MCF 10A (cell line): Measurements from ENCODE around the gene SASH1. TPM values are rescaled to one million over a fixed set of nuclear protein-coding genes. Genes with fewer than 3 reads are reported as not detected.

Source experiments
- BruUV-seq: library from RNA; stranded (reverse); fragments of 400-500 nt; replicated peaks from 2 replicates; lab custom pipeline; 2021; lab: Mats Ljungman, UMichigan
- CTCF ChIA-PET: fragments of 300-600 bp; sonication (Branson Sonifier 250); formaldehyde crosslinking; extraction: SDS; loops from one replicate; lab custom pipeline; 2021; ENCODE audit warnings: antibody characterized with exemption, inconsistent platforms; lab: Yijun Ruan, JAX
- POLR2A ChIA-PET: fragments of 300-600, 350-650 bp; sonication (Branson Sonifier 250); formaldehyde crosslinking; extraction: SDS; loops from one replicate; lab custom pipeline; 2020; ENCODE audit warnings: antibody characterized with exemption, inconsistent platforms; lab: Yijun Ruan, JAX
- DNase-seq: peaks from one replicate; pipeline ENCODE4 v3.0.0-alpha.2; 2018; ENCODE audit not compliant: unreplicated experiment
- H3K27ac Mint-ChIP-seq: one replicate; pipeline ENCODE4 v1.8.0; 2022; ENCODE audit warnings: mild to moderate bottlenecking, low read depth, mixed read lengths; ENCODE audit not compliant: unreplicated experiment
- H3K27me3 Mint-ChIP-seq: one replicate; pipeline ENCODE4 v1.8.0; 2022; ENCODE audit warnings: mixed read lengths; ENCODE audit not compliant: insufficient read depth, unreplicated experiment
- H3K36me3 Mint-ChIP-seq: one replicate; pipeline ENCODE4 v1.8.0; 2022; ENCODE audit warnings: mild to moderate bottlenecking, moderate library complexity, mixed read lengths; ENCODE audit not compliant: insufficient read depth, unreplicated experiment
- H3K4me1 Mint-ChIP-seq: one replicate; pipeline ENCODE4 v1.8.0; 2022; ENCODE audit warnings: mixed read lengths; ENCODE audit not compliant: insufficient read depth, unreplicated experiment
- H3K4me3 Mint-ChIP-seq: one replicate; pipeline ENCODE4 v1.8.0; 2022; ENCODE audit warnings: mild to moderate bottlenecking, moderate library complexity, mixed read lengths; ENCODE audit not compliant: unreplicated experiment
- H3K9me3 Mint-ChIP-seq: one replicate; pipeline ENCODE4 v1.8.0; 2022; ENCODE audit warnings: mixed read lengths; ENCODE audit not compliant: unreplicated experiment
- intact Hi-C: fragments of 100-400 bp; cut with micrococcal nuclease; formaldehyde crosslinking; loops from 2 replicates; pipeline ENCODE4 v1.14.1; 2022
- total RNA-seq: library from RNA; stranded (reverse); gene quantifications from 2 replicates; pipeline ENCODE4 v1.2.3, GENCODE V29; 2022
- TF ChIP-seq, protein P1 (sequence below): fragments of 200-600 bp; IDR thresholded peaks from one replicate; pipeline ENCODE4 v1.8.0; 2022; ENCODE audit warnings: antibody characterized with exemption, mild to moderate bottlenecking; ENCODE audit not compliant: unreplicated experiment

Gene SASH1
- total RNA-seq, 1 experiment from 2014 or later = 18.4 TPM

- intact Hi-C loops = no loop called here
- ChIA-PET POLR2A (interaction anchor here (0.7 kb wide), 1 partner anchor 39 kb away, joined by 3 read pairs; no protein-coding TSS in a partner anchor), CTCF (interaction anchor here (0.6 to 3.5 kb wide), 6 partner anchors 12 to 947 kb away, joined by 3 to 20 read pairs (median 3); no protein-coding TSS in a partner anchor)
- no peak for DNase-seq
- BruUV-seq = no TSS peak
- TF ChIP-seq, protein P1, sequence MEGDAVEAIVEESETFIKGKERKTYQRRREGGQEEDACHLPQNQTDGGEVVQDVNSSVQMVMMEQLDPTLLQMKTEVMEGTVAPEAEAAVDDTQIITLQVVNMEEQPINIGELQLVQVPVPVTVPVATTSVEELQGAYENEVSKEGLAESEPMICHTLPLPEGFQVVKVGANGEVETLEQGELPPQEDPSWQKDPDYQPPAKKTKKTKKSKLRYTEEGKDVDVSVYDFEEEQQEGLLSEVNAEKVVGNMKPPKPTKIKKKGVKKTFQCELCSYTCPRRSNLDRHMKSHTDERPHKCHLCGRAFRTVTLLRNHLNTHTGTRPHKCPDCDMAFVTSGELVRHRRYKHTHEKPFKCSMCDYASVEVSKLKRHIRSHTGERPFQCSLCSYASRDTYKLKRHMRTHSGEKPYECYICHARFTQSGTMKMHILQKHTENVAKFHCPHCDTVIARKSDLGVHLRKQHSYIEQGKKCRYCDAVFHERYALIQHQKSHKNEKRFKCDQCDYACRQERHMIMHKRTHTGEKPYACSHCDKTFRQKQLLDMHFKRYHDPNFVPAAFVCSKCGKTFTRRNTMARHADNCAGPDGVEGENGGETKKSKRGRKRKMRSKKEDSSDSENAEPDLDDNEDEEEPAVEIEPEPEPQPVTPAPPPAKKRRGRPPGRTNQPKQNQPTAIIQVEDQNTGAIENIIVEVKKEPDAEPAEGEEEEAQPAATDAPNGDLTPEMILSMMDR = no peak
- no peak overlapping the region for H3K4me3 Mint-ChIP-seq
- no peaks in the 10 kb centered on the region for H3K27me3 Mint-ChIP-seq
- H3K9me3 Mint-ChIP-seq = no peaks in the 10 kb centered on the region
- H3K4me1 Mint-ChIP-seq = peaks cover 9% of the 10 kb centered on the region
- H3K36me3 Mint-ChIP-seq = peaks cover 15% of the 10 kb centered on the region
- no peak overlapping the region for H3K27ac Mint-ChIP-seq
Measured at GRCh38 chr6:148452876-148453275, 110.2 kb downstream of the SASH1 start.

- Mint-ChIP-seq H3K4me3 (no peak overlapping the region), H3K9me3 (no peaks in the 10 kb centered on the region), H3K27me3 (no peaks in the 10 kb centered on the region), H3K27ac (no peak overlapping the region), H3K4me1 (peaks cover under 1% of the 10 kb centered on the region), H3K36me3 (peaks cover 16% of the 10 kb centered on the region)
- intact Hi-C loops = no loop called here
- TF ChIP-seq, protein P1 = no peak
- POLR2A ChIA-PET = interaction anchor here (0.8 to 1.6 kb wide), 2 partner anchors 13 to 266 kb away, joined by 3 to 6 read pairs; no protein-coding TSS in a partner anchor
- DNase-seq = no peak
- BruUV-seq = no TSS peak
- CTCF ChIA-PET = interaction anchor here (0.9 to 3.5 kb wide), 2 partner anchors 11 to 202 kb away, joined by 3 to 20 read pairs; no protein-coding TSS in a partner anchor
Measured at GRCh38 chr6:148453906-148454305, 111.3 kb downstream of the SASH1 start.

DNA sequence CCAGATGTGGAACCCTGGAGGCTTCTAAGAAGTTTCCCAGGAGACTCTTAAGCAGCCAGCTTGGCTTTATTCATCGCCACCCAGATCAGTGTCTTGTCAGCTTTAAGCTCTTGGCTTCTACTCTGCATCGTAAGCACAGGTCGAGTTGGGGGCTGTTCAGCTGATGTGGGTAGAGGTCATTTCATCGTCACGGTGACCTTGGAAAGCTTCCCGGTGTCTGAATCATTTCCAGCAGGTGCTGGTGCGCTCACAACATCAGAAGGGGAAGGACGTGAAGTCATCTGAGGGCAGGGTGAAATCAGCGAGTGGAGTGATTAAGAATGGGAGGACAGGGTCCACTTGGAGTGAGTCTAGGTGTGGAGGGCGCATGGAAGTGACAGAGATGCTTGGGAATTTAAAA, 112.6 kb downstream of the SASH1 start:
- no peak overlapping the region for H3K4me3 Mint-ChIP-seq
- H3K27ac Mint-ChIP-seq = no peak overlapping the region
- TF ChIP-seq, protein P1 = no peak
- intact Hi-C loops = no loop called here
- no peaks in the 10 kb centered on the region for H3K9me3 Mint-ChIP-seq
- H3K36me3 Mint-ChIP-seq = peaks cover 16% of the 10 kb centered on the region
- H3K4me1 Mint-ChIP-seq = no peaks in the 10 kb centered on the region
- DNase-seq = peak; percentile 8
- POLR2A ChIA-PET = interaction anchor here (1.6 kb wide), 1 partner anchor 14 kb away, joined by 6 read pairs; no protein-coding TSS in a partner anchor
- CTCF ChIA-PET = interaction anchor here (0.7 to 3.5 kb wide), 3 partner anchors 10 to 204 kb away, joined by 3 to 20 read pairs (median 3); no protein-coding TSS in a partner anchor
- BruUV-seq = no TSS peak
- H3K27me3 Mint-ChIP-seq = no peaks in the 10 kb centered on the region

GRCh38 chr6:148455674-148456558, 113.3 kb downstream of the SASH1 start:
- Mint-ChIP-seq H3K27me3 (no peaks in the 10 kb centered on the region), H3K4me1 (no peaks in the 10 kb centered on the region), H3K4me3 (no peak overlapping the region), H3K36me3 (peaks cover 16% of the 10 kb centered on the region), H3K27ac (no peak overlapping the region), H3K9me3 (no peaks in the 10 kb centered on the region)
- TF ChIP-seq, protein P1 = no peak
- no peak for DNase-seq
- POLR2A ChIA-PET = interaction anchor here (1.6 kb wide), 1 partner anchor 15 kb away, joined by 6 read pairs; no protein-coding TSS in a partner anchor
- intact Hi-C loops = no loop called here
- CTCF ChIA-PET = interaction anchor here (1.1 to 4.3 kb wide), 2 partner anchors 10 to 279 kb away, joined by 4 to 17 read pairs; no protein-coding TSS in a partner anchor
- BruUV-seq = no TSS peak
